Fibroblast of the conjunctiva (primary cell): Measurements from ENCODE around the gene NPHP4.

ENCODE experiments used
- DNase-seq: peaks from one replicate; pipeline ENCODE4 v3.0.0-alpha.2; 2010; ENCODE audit warnings: low read depth

The NPHP4 gene

GRCh38 chr1:6003568-6004411, 11.6 kb upstream of the NPHP4 start:
- DNase-seq: no peak

GRCh38 chr1:6002714-6003501, 10.7 kb upstream of the NPHP4 start:
- DNase-seq: no peak

GRCh38 chr1:6001992-6002576, 9.9 kb upstream of the NPHP4 start:
- no peak for DNase-seq

GRCh38 chr1:6000444-6001288, 8.4 kb upstream of the NPHP4 start:
- no peak for DNase-seq

- no peak for DNase-seq
These were observed 7.7 kb upstream of the NPHP4 start for GRCh38 chr1:5999711-6000443.

GRCh38 chr1:5998906-5999301, 6.7 kb upstream of the NPHP4 start:
- no peak for DNase-seq

- no peak for DNase-seq
These were observed 6.1 kb upstream of the NPHP4 start for GRCh38 chr1:5998051-5998905.

- no peak for DNase-seq
These were observed 5.1 kb upstream of the NPHP4 start for GRCh38 chr1:5997316-5997715.

GRCh38 chr1:5996641-5997270, 4.5 kb upstream of the NPHP4 start:
- no peak for DNase-seq

GRCh38 chr1:5995871-5996630, 3.8 kb upstream of the NPHP4 start:
- no peak for DNase-seq

- DNase-seq: no peak
These were observed 2.7 kb upstream of the NPHP4 start for GRCh38 chr1:5994713-5995621.

GRCh38 chr1:5993556-5994491, 1.6 kb upstream of the NPHP4 start:
- DNase-seq: no peak

GRCh38 chr1:5992814-5993555, 760 bp upstream of the NPHP4 start:
- DNase-seq: no peak

- DNase-seq: no peak
These were observed 722 bp downstream of the NPHP4 start for GRCh38 chr1:5991381-5992025.

- DNase-seq: no peak
These were observed 1.3 kb downstream of the NPHP4 start for GRCh38 chr1:5990913-5991312.
